H1 (cell line): Measurements from ENCODE around the gene RIOK3. TPM values are rescaled to one million over a fixed set of nuclear protein-coding genes. Genes with fewer than 3 reads are reported as not detected.

Experiments used
- CREB1 ChIP-seq: IDR thresholded peaks from 2 replicates; pipeline ENCODE4 v1.6.1; 2012; ENCODE audit warnings: inconsistent platforms
- CTBP2 ChIP-seq: IDR thresholded peaks from 2 replicates; pipeline ENCODE4 v1.7.0; 2011; ENCODE audit warnings: borderline replicate concordance, mild to moderate bottlenecking, moderate library complexity, mixed read lengths, low read length; ENCODE audit not compliant: insufficient read depth, insufficient read length
- EGR1 ChIP-seq: IDR thresholded peaks from 2 replicates; pipeline ENCODE4 v1.6.1; 2011; ENCODE audit warnings: low read depth, low read length, borderline replicate concordance
- EP300 ChIP-seq, 2 experiments: IDR thresholded peaks; 1 replicate in 1 of 2; 2 replicates in 1 of 2; pipeline ENCODE4 v1.6.1; 2011 to 2012; ENCODE audit warnings: low read depth in 2 of 2, low read length in 2 of 2, mild to moderate bottlenecking in 2 of 2, borderline replicate concordance in 1 of 2, inconsistent platforms in 1 of 2, moderate library complexity in 1 of 2
- GTF2F1 ChIP-seq: IDR thresholded peaks from 2 replicates; pipeline ENCODE4 v1.6.1; 2012; ENCODE audit warnings: low read depth, low read length, improper control_type of control experiment, borderline replicate concordance
- RAD21 ChIP-seq, 2 experiments: IDR thresholded peaks in 1 of 2; conservative IDR thresholded peaks in 1 of 2; 2 replicates each; pipeline ENCODE4 v1.6.1; 2011; ENCODE audit warnings: low read depth in 2 of 2, low read length in 2 of 2, improper control_type of control experiment in 1 of 2, inconsistent platforms in 1 of 2, mild to moderate bottlenecking in 1 of 2, moderate library complexity in 1 of 2
- RFX5 ChIP-seq: IDR thresholded peaks from 2 replicates; pipeline ENCODE4 v1.6.1; 2011; ENCODE audit warnings: low read depth, low read length, improper control_type of control experiment, borderline replicate concordance
- SIN3A ChIP-seq, 2 experiments: IDR thresholded peaks in 1 of 2; conservative IDR thresholded peaks in 1 of 2; 2 replicates each; pipeline ENCODE4 v1.6.1; 2011 to 2012; ENCODE audit warnings: low read length in 2 of 2, improper control_type of control experiment in 1 of 2, low read depth in 1 of 2, mild to moderate bottlenecking in 1 of 2
- SP1 ChIP-seq: IDR thresholded peaks from 2 replicates; pipeline ENCODE4 v1.6.1; 2011; ENCODE audit warnings: low read depth, low read length
- TAF7 ChIP-seq: optimal IDR thresholded peaks from 2 replicates; pipeline ENCODE3; 2011; ENCODE audit warnings: low read depth, mild to moderate bottlenecking, inconsistent platforms, low read length, moderate library complexity, borderline replicate concordance
- polyA plus RNA-seq, 7 experiments: library from polyadenylated mRNA; depleted of rRNA in 3 of 7; stranded (reverse) in 5 of 7; unstranded in 2 of 7; fragments of >200 nt in 5 of 7; fragments of 200-250 nt in 2 of 7; gene quantifications; 1 replicate in 5 of 7; 2 replicates in 1 of 7; 4 replicates in 1 of 7; pipeline versions ENCODE4 v1.2.1 to v1.2.3, GENCODE V29; 2011 to 2013; ENCODE audit warnings: missing spikeins in 2 of 7, mixed read lengths in 2 of 7
- total RNA-seq: library from RNA; stranded (reverse); fragmentation: NEBNext Ultra II Directional; extraction: Animal tissue kit (Norgen Biotek cat#: 25700); gene quantifications from 2 replicates; pipeline ENCODE4 v1.2.1, GENCODE V29; 2021
- TF ChIP-seq, protein P1 (sequence below): fragments of 300-600 bp; sonication (generic); IDR thresholded peaks from 2 replicates; pipeline ENCODE4 v1.7.1; 2012; ENCODE audit warnings: low read length, moderate library complexity, mild to moderate bottlenecking, inconsistent platforms; ENCODE audit not compliant: insufficient replicate concordance

RIOK3 gene
- total and polyA plus RNA-seq, 2 of the 8 experiments (the other 6 are each of a cell fraction or from before 2014, with no cell fraction given): 7.5 to 24.3 TPM

DNA sequence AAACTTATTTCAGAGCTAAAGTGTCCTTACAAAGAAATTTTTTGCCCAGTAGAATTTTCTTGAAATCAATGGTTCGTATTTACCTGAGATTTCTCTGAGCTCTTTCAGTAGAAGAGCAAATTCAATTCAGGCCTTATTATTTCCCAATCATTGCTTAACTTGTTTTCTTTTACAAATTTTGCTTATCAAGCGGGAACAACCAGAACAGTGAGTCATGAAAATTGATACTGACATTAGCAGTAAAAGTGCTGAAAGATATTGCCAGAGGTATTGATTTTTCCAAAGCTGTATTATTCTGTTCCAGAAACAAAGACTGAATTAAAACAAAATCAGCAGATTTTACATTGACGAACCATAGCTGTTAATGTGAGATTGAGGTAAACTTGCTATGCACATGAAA is 10.1 kb upstream of the RIOK3 start (continued):
- TF ChIP-seq, protein P1, sequence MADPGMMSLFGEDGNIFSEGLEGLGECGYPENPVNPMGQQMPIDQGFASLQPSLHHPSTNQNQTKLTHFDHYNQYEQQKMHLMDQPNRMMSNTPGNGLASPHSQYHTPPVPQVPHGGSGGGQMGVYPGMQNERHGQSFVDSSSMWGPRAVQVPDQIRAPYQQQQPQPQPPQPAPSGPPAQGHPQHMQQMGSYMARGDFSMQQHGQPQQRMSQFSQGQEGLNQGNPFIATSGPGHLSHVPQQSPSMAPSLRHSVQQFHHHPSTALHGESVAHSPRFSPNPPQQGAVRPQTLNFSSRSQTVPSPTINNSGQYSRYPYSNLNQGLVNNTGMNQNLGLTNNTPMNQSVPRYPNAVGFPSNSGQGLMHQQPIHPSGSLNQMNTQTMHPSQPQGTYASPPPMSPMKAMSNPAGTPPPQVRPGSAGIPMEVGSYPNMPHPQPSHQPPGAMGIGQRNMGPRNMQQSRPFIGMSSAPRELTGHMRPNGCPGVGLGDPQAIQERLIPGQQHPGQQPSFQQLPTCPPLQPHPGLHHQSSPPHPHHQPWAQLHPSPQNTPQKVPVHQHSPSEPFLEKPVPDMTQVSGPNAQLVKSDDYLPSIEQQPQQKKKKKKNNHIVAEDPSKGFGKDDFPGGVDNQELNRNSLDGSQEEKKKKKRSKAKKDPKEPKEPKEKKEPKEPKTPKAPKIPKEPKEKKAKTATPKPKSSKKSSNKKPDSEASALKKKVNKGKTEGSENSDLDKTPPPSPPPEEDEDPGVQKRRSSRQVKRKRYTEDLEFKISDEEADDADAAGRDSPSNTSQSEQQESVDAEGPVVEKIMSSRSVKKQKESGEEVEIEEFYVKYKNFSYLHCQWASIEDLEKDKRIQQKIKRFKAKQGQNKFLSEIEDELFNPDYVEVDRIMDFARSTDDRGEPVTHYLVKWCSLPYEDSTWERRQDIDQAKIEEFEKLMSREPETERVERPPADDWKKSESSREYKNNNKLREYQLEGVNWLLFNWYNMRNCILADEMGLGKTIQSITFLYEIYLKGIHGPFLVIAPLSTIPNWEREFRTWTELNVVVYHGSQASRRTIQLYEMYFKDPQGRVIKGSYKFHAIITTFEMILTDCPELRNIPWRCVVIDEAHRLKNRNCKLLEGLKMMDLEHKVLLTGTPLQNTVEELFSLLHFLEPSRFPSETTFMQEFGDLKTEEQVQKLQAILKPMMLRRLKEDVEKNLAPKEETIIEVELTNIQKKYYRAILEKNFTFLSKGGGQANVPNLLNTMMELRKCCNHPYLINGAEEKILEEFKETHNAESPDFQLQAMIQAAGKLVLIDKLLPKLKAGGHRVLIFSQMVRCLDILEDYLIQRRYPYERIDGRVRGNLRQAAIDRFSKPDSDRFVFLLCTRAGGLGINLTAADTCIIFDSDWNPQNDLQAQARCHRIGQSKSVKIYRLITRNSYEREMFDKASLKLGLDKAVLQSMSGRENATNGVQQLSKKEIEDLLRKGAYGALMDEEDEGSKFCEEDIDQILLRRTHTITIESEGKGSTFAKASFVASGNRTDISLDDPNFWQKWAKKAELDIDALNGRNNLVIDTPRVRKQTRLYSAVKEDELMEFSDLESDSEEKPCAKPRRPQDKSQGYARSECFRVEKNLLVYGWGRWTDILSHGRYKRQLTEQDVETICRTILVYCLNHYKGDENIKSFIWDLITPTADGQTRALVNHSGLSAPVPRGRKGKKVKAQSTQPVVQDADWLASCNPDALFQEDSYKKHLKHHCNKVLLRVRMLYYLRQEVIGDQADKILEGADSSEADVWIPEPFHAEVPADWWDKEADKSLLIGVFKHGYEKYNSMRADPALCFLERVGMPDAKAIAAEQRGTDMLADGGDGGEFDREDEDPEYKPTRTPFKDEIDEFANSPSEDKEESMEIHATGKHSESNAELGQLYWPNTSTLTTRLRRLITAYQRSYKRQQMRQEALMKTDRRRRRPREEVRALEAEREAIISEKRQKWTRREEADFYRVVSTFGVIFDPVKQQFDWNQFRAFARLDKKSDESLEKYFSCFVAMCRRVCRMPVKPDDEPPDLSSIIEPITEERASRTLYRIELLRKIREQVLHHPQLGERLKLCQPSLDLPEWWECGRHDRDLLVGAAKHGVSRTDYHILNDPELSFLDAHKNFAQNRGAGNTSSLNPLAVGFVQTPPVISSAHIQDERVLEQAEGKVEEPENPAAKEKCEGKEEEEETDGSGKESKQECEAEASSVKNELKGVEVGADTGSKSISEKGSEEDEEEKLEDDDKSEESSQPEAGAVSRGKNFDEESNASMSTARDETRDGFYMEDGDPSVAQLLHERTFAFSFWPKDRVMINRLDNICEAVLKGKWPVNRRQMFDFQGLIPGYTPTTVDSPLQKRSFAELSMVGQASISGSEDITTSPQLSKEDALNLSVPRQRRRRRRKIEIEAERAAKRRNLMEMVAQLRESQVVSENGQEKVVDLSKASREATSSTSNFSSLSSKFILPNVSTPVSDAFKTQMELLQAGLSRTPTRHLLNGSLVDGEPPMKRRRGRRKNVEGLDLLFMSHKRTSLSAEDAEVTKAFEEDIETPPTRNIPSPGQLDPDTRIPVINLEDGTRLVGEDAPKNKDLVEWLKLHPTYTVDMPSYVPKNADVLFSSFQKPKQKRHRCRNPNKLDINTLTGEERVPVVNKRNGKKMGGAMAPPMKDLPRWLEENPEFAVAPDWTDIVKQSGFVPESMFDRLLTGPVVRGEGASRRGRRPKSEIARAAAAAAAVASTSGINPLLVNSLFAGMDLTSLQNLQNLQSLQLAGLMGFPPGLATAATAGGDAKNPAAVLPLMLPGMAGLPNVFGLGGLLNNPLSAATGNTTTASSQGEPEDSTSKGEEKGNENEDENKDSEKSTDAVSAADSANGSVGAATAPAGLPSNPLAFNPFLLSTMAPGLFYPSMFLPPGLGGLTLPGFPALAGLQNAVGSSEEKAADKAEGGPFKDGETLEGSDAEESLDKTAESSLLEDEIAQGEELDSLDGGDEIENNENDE: no peak
- no peak for TF ChIP-seq EGR1
- TF ChIP-seq CREB1: no peak
- TF ChIP-seq RAD21 (IDR thresholded peaks at IDR 0.05 in 1 of 2, conservative IDR thresholded peaks at IDR 0.05 in 1 of 2; ENCODE audit: low read depth in 2 of 2, low read length in 2 of 2): no peak
- no peak for TF ChIP-seq SIN3A (conservative IDR thresholded peaks at IDR 0.05 in 1 of 2, IDR thresholded peaks at IDR 0.05 in 1 of 2; ENCODE audit: low read depth in 1 of 2, low read length in 2 of 2)
- TF ChIP-seq RFX5: no peak
- TF ChIP-seq TAF7: no peak
- no peak for TF ChIP-seq GTF2F1
- TF ChIP-seq CTBP2: no peak
- TF ChIP-seq SP1: no peak
- TF ChIP-seq EP300 (IDR thresholded peaks at IDR 0.05; ENCODE audit: borderline replicate concordance in 1 of 2, low read depth in 2 of 2, low read length in 2 of 2): no peak
- TF ChIP-seq, all 59 proteins: peak for 0
